Body of pancreas (tissue), 4 donors: Measurements from ENCODE around the gene RAB11FIP4.

Experiments
- POLR2A ChIP-seq, 3 donors: fragments of 450-650 bp; IDR thresholded peaks; one replicate each; pipeline ENCODE4 v1.6.1; 2016; ENCODE audit warnings: antibody characterized with exemption in 3 of 3, mild to moderate bottlenecking in 2 of 3
- TF ChIP-seq, protein P1 (sequence below), 7 experiments: fragments of 450-650 bp in 4 of 7; fragments of 200-600 bp in 3 of 7; sonication (generic) in 3 of 7; IDR thresholded peaks; one replicate each; pipeline ENCODE4 v1.5.1; 2016 to 2019; ENCODE audit warnings: antibody characterized with exemption in 7 of 7

DNA sequence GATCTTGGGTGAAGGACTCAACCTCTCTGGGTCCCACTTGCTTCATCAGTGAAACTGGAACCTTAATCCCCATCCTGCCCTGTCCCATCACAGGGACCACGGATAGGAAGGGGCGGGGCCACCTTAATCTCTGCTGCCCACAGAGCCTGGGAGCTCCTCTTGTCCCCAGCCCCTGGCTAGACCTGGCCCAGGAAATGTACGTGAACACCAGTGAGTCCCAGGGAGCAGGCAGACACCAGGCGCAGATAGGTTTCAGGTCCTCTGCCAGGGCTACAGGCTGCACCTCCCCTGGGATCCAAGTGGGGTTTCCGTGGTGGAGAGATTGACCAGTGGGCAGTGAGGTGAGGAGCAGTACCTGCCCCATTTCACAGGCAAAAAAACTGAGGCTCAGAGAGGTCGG is 21.0 kb downstream of the RAB11FIP4 start:
- TF ChIP-seq, protein P1, sequence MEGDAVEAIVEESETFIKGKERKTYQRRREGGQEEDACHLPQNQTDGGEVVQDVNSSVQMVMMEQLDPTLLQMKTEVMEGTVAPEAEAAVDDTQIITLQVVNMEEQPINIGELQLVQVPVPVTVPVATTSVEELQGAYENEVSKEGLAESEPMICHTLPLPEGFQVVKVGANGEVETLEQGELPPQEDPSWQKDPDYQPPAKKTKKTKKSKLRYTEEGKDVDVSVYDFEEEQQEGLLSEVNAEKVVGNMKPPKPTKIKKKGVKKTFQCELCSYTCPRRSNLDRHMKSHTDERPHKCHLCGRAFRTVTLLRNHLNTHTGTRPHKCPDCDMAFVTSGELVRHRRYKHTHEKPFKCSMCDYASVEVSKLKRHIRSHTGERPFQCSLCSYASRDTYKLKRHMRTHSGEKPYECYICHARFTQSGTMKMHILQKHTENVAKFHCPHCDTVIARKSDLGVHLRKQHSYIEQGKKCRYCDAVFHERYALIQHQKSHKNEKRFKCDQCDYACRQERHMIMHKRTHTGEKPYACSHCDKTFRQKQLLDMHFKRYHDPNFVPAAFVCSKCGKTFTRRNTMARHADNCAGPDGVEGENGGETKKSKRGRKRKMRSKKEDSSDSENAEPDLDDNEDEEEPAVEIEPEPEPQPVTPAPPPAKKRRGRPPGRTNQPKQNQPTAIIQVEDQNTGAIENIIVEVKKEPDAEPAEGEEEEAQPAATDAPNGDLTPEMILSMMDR (IDR thresholded peaks at IDR 0.05): no peak
- no peak for TF ChIP-seq POLR2A (IDR thresholded peaks at IDR 0.05)
